Mucosa of descending colon (tissue), 3 donors: ENCODE results near the gene CMBL. TPM values are rescaled to one million over a fixed set of nuclear protein-coding genes. Genes with fewer than 3 reads are reported as not detected.
"Not testable (repeated sequence)": the region's sequence is repeated elsewhere in the genome, so short reads cannot be mapped to it uniquely, and the experiment has no call there.

Source experiments
- ATAC-seq: fragments of 200-7000 bp; cut with Tn5 transposase; one replicate; pipeline ENCODE4 v1.9.1; 2020; ENCODE audit warnings: mild to moderate bottlenecking, moderate library complexity
- DNase-seq, 3 donors: peaks; one replicate each; pipeline ENCODE4 v3.0.0-alpha.2; 2020
- H3K36me3 ChIP-seq: fragments of 200-600 bp; one replicate; pipeline ENCODE4 v1.8.0; 2021; ENCODE audit warnings: low read depth, mild to moderate bottlenecking
- H3K4me1 ChIP-seq: fragments of 200-600 bp; one replicate; pipeline ENCODE4 v1.8.0; 2021; ENCODE audit warnings: low read depth, mild to moderate bottlenecking
- H3K4me3 ChIP-seq: fragments of 200-600 bp; one replicate; pipeline ENCODE4 v1.8.0; 2021; ENCODE audit warnings: mild to moderate bottlenecking
- H3K9me3 ChIP-seq: fragments of 200-600 bp; one replicate; pipeline ENCODE4 v1.8.0; 2021; ENCODE audit warnings: mild to moderate bottlenecking
- intact Hi-C, 2 donors: fragments of 100-400 bp; cut with DNase I in 1 of 2; cut with micrococcal nuclease in 1 of 2; formaldehyde crosslinking; loops; one replicate each; pipeline versions ENCODE4 v1.11.0 to v1.11.1; 2022; cut with DNase I, micrococcal nuclease
- total RNA-seq, 3 donors: library from RNA; stranded (reverse); fragmentation: NEBNext Ultra II Directional in 2 of 3; extraction: Animal tissue kit (Norgen Biotek cat#: 25700) in 2 of 3; gene quantifications; one replicate each; pipeline versions ENCODE4 v1.2.1 to v1.2.4, GENCODE V29; 2021 to 2023
- TF ChIP-seq, protein P1 (sequence below): fragments of 200-600 bp; IDR thresholded peaks from one replicate; pipeline ENCODE4 v1.8.0; 2022; ENCODE audit warnings: antibody characterized with exemption, mild to moderate bottlenecking
- donor health status: DM: no; HTN: no; CAD: no; lungs with moderate emphysema.
- donor health status: DM: no; HTN: no; CAD: no.
- donor health status: DM: no; HTN: yes; CAD: no.

CMBL gene
- total RNA-seq, 3 donors from 2014 or later, result 81.4 to 210 (median 97.9) TPM

DNA sequence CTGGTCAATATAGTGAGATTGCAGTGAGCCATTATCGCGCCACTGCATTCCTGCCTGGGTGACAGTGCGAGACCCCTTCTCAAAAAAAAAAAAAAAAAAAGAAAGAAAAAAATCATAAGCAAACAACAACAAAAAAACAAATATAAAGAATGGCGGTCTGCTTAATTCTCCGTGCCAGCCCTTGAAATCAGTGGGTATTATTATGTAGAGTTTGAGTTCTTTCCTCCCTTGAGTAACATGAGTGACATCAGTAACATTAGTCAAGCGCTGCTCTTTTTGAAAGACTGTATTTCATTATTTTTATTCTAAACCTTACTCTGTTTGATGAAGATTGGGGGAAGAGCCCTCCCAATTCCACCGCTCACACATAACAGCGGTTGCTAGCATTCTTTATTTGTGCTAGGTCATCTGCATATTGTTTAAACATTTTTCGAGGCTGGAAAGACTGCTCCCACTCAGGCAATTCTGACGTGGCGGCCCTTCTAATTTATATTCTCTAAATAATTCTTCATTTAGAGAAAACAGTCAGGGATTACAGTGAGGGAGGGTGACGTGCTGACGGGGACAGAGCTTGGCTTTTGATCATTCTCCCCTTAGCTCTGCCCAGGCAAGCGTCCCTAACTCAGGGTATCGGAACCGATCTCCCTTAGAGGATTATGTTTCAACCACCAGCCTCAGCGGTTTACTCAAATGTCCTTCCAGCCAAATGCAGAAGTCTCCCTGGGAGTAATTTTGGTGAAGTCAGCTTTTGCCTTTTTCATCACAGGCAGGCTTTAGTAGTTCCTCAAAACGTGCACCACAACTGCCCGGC, 44.9 kb upstream of the CMBL start:
- DNase-seq (no peak), ATAC-seq (no peak)
- Histone ChIP-seq H3K4me3 (peak overlapping the region; percentile 100), H3K9me3 (no peaks in the 10 kb centered on the region), H3K4me1 (no peaks in the 10 kb centered on the region), H3K36me3 (no peaks in the 10 kb centered on the region)
- TF ChIP-seq, protein P1, sequence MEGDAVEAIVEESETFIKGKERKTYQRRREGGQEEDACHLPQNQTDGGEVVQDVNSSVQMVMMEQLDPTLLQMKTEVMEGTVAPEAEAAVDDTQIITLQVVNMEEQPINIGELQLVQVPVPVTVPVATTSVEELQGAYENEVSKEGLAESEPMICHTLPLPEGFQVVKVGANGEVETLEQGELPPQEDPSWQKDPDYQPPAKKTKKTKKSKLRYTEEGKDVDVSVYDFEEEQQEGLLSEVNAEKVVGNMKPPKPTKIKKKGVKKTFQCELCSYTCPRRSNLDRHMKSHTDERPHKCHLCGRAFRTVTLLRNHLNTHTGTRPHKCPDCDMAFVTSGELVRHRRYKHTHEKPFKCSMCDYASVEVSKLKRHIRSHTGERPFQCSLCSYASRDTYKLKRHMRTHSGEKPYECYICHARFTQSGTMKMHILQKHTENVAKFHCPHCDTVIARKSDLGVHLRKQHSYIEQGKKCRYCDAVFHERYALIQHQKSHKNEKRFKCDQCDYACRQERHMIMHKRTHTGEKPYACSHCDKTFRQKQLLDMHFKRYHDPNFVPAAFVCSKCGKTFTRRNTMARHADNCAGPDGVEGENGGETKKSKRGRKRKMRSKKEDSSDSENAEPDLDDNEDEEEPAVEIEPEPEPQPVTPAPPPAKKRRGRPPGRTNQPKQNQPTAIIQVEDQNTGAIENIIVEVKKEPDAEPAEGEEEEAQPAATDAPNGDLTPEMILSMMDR, result no peak
- intact Hi-C loops, result no loop called here

DNA sequence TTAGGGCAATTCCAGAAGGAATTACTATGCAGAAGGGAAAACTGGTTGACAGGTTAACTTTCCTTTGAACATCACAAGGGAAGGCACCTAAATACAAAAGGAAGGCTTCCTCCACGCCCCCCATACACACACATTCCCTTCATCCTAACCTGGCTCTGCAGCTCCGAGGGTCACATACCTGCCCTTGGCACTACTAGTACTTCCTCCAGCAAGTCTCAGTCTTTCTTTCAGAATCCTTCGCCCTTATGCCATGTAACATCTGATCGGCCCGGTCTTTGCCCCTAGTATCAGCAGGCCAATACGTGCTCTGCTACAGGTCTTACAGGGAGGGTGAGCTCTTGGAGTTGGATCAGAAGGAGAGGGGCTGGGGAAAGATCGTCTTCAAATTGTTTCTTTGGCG, 44.2 kb upstream of the CMBL start:
- Histone ChIP-seq H3K36me3 (no peaks in the 10 kb centered on the region), H3K4me1 (no peaks in the 10 kb centered on the region), H3K9me3 (no peaks in the 10 kb centered on the region), H3K4me3 (no peak overlapping the region)
- TF ChIP-seq, protein P1, result no peak
- intact Hi-C loops, result no loop called here
- DNase-seq (no peak), ATAC-seq (no peak)

DNA sequence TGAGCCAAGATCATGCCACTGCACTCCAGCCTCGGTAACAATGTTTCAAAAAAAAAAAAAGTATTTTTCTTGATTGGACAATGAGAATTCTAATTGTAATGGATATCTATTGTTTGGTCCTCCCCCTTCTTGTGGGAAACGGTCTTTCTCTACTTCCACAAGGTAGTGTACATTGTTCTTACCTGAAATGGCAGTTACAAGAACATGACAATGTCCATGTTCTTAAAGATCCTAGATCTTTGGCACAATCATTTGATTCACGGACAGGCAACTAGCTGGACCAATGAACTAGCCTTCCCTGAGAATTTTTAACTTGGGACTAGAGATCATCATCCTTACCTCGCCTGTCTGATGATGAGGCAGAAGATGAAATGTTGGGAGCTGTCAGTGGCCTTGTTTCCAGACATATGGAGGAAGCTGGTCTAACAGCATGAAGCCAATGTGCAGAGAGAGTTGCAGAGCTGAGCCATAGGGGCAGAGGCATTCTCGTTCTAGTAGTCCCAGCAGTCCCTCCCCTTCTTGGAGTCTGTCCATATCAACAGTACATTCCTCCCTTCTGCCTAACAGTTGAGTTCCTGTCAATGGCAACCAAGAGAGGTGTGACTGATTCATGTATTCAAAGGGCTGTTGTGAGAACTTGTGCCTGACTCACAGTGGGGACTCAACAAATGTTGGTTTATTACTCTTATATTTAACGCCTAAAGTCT, 43.6 kb upstream of the CMBL start:
- no peaks in the 10 kb centered on the region for H3K4me1 ChIP-seq
- no peaks in the 10 kb centered on the region for H3K36me3 ChIP-seq
- H3K4me3 ChIP-seq, result no peak overlapping the region
- TF ChIP-seq, protein P1, result no peak
- no peak for DNase-seq
- no peak for ATAC-seq
- intact Hi-C loops, result no loop called here
- no peaks in the 10 kb centered on the region for H3K9me3 ChIP-seq

DNA sequence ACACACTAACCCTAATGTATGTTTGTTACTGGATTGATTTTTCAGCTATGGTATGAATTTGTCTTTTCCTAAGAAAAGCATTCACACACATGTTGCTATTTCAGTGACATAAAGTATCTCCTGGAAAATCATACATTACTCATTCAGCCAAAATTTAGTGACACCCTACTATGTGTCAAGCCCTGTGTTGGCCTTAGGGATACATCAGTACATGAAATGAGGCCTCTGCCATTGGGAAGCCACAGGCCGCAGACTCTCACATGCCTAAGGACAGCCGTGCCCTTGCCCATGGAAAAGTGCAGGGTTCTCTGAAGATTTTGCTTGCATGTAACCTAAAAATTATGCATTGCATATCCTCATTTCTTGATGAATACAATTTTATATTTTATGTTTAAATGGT, 40.6 kb upstream of the CMBL start:
- TF ChIP-seq, protein P1, result no peak
- no peak for DNase-seq
- H3K4me3 ChIP-seq, result no peak overlapping the region
- no peaks in the 10 kb centered on the region for H3K9me3 ChIP-seq
- no peaks in the 10 kb centered on the region for H3K4me1 ChIP-seq
- H3K36me3 ChIP-seq, result no peaks in the 10 kb centered on the region
- intact Hi-C loops, result no loop called here
- no peak for ATAC-seq

DNA sequence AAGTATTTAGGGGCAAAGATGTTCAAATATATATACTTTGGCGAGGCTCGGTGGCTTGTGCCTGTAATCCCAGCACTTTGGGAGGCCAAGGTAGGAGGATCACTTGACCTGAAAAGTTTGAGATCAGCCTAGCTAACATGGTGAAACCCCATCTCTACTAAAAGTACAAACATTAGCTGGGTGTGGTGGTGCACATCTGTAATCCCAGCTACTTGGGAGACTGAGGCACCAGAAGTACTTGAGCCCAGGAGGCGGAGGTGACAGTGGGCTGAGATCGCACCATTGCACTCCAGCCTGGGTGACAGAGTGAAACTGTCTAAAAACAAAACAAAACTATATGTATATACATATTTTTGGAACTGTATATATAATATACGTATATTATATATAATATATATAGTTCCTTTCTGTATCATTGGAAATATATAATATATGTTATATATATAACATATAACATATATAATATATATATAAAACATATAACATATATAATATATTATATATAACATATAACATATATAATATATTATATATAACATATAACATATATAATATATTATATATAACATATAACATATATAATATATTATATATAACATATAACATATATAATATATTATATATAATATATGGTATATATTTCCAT, 36.9 kb upstream of the CMBL start:
- H3K4me1 ChIP-seq, DNase-seq, intact Hi-C loops, H3K36me3 ChIP-seq, H3K9me3 ChIP-seq, H3K4me3 ChIP-seq, ATAC-seq: not testable (repeated sequence)

DNA sequence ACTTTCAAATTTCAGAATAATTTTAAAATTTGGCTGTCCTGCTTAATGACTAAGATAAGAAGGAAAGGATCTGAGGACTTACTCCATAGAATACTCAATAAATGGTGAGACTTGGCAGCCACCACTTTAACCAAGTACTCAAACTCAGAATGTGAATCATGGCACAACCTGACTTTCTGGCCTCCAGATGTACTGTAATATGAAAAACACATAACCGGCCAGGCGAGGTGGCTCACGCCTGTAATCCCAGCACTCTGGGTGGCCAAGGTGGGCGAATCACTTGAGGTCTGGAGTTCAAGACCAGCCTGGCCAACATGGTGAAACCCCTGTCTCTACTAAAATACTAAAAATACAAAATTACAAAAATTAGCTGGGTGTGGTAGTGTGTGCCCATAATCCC, 35.8 kb upstream of the CMBL start:
- Histone ChIP-seq H3K4me3 (no peak overlapping the region), H3K9me3 (no peaks in the 10 kb centered on the region), H3K4me1 (no peaks in the 10 kb centered on the region), H3K36me3 (no peaks in the 10 kb centered on the region)
- DNase-seq (no peak), ATAC-seq (no peak)
- TF ChIP-seq, protein P1, result no peak
- intact Hi-C loops, result no loop called here
